T47D (cell line): ENCODE measurements around the gene SIK1.

ENCODE experiments used
- DNase-seq, 2 experiments: peaks; one replicate each; pipeline versions ENCODE4 v3.0.0 to v3.0.0-alpha.2; 2011 to 2012; ENCODE audit warnings: low read depth in 1 of 2, low spot score in 1 of 2
- JUND ChIP-seq: IDR thresholded peaks from 2 replicates; pipeline ENCODE4 v1.6.1; 2012; ENCODE audit warnings: low read depth
- in situ Hi-C: cut with HindIII; loops from 2 replicates; pipeline ENCODE4 v1.10.0; 2016; ENCODE audit warnings: low sequenced_read_pairs, low pct_unique_long_range_greater_than_20kb

Gene SIK1

DNA sequence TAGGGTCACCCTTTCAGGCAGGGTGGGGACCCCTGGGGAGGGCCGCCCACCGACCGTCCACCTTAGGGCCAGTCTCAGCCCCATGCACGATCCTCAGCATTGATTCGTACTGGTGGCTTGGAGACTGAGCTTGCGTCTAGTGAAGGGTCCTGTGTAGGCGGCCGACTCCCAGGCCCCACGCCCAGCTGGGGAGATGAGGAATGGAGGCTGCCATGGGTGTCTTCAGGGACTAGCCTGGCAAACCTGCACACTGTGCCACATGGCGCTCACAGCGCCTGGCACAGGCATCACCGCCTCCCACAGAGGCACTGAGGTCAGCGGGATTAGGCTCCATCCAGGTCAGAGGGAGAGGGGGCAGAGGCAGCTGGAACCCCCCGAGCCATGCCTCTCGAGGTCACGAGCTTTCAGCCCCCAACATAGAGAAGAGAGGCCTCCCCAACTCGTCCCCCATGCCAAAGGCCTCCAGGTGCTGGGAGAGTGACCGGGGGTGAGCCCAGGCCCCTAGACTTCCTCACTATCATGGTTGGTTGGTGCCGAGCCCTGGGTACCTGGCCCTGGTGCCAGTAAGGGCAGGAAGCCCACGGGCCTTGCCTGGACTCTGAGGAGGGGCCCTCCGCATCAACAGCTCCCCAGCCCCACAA is 51.0 kb downstream of the SIK1 start:
- no peak for DNase-seq
- in situ Hi-C loops = no loop called here
- TF ChIP-seq JUND = no peak

DNA sequence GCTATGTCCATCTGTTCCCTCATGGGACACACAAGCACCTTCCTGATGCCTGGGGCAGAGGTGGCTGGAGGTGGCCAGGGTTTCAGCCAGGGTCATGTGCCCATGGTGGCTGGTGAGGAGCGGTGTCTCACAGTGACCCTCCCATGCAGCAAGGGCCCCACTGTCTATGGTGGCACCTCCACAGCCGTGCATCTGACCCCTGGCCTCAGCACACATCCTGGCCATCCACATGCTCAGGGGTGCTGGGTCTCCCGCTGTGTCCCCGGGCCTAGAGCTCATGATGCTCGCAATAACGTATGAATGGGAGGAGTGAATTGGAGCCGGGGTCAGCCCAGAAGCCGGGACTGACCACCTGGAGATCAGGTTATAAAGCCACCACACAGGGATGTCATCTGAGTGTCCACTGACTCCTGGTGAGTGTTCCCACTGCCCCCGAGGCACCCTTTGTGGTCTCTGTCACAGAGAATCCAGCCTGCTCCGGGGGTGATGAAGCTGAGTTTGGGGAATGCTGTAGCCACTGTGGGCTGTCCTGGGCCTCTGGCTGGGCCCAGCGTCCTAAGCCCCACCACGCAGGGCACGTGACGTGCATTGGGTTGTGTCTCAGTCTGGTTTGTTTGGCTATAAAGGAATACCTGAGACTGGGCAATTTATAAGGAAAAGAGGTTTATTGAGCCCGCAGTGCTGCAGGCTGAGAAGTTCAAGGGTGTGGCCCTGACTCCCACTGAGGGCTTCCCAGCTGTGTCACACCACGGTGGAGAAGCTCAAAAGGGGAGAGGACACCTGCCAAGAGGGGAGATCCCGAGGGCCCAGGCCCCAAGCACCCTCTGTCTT is 51.7 kb downstream of the SIK1 start:
- DNase-seq = no peak
- TF ChIP-seq JUND = no peak
- in situ Hi-C loops = no loop called here

- no peak for TF ChIP-seq JUND
- in situ Hi-C loops = no loop called here
- DNase-seq = no peak
These were observed 52.6 kb downstream of the SIK1 start for GRCh38 chr21:43374228-43374885.

DNA sequence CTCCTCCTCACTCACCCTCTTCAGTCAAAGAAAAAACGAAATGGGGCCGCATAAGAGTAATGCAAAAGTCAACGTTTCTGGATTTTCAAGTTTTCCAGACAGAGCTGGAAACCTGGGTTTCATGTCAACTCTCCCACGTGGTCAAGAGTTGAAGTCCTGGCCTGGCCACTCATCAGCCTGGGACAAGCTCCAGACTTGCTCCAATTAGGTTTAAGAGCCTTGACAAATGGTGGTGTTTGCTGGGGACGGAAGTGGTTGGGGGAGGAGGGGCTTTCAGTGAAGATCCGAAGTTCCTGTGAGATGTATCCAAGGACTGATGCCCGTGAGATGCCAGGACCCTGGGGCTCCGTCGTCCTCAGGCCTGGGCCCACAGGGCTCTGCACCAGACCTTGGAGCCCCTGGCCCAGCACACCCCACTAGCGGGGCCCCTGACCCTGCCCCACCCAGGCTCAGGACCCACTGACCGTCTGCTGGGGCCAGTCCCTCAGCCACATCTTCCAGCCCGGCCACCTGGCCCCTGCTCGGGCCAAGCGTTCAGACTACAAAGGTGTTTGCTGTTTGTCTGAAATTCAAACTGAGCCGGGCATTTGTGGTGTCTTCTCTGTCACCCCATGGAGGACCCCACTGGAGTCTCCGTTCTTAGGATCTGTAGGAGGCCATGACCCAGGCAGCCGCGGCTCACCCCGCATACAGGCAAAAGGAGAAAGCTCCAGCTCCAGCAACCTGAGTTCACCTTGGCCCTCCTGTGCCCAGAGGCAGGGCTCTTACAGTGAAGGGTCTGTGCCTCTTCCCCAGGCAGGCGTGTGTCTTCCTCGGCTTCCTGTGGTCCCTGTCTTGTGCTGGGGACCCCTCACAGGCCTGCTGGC is 53.3 kb downstream of the SIK1 start:
- no peak for TF ChIP-seq JUND
- DNase-seq = no peak
- in situ Hi-C loops = no loop called here

DNA sequence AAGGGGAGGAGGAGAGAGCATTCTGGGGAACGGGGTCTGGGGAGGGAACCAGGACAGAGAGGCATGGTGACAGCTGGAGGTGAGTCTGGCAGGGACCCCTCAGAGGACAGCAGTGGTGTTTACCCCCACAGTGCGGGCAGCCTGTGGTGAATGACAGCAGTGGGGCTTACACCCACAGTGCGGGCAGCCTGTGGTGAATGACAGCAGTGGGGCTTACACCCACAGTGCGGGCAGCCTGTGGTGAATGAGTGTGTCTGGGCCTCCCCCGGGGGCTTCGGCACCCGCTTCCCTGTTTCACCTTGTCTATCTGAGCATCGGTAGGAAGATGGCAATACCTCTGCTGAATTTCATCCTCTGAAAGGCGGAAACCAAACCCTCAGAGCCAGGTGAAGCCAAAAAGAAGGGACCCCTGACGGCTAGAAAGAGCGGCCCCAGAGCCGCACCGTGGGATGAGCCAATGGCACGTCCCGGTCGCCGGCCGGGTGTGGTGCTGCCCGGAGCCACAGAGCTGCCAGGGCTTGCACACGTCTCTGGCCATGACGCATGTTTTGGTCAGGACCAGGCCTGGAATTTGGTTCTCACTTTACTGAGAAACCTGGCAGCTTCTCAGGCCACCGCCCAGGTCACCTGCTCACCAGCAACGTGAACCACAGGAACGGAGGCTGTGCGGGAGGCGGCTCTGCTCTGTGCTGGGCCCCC is 54.1 kb downstream of the SIK1 start:
- no peak for DNase-seq
- in situ Hi-C loops = no loop called here
- TF ChIP-seq JUND = no peak

DNA sequence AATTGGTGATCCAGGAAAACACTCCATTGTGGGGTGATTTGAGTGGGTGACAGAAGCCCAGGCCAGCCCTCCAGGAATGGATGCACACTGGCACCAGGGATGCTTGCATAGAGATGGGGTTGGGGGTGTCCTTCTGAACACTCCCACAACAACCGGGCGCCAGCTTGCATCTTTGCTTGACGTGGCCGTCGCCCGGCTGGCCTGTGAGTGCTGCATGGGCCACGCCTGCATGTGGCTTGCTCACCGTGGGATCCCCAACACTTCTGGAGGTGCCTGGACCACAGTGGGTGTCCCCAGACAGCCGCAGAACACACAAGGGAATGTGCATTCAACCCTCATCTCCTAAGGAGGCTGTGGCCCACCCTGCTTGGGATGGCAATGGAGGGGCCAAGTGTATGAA is 55.1 kb downstream of the SIK1 start:
- DNase-seq = no peak
- TF ChIP-seq JUND = no peak
- in situ Hi-C loops = no loop called here

DNA sequence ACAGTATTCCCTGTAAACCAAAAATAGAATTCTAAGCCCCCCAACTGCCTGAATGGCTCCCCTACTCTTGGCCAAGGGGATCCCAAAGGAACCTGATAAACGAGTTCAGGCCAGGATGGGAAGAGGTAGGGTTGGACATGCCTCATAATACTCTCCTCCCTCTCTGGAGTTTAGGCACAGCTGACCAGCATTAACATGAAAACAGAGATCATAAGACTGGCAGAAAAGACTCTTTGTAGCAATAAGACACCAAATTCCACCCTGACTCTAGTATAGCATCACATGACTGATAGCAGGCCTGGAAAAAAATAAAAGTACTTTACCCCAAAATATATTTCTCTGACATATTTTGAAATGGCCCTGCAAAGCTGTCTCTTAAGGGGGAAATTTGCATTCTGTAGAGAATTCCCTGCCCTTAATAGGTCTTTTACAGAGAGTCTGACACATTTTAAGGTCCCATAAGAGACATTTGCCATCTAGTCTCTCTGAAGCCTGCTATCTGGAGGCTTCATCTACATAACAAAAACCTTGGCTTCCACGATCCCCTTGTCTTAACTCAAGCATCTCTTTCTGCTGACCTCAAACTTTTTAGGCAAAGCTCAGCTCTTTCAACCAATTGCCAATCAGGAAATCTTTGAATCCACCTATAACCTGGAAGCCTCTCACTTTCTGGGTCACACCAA is 55.9 kb downstream of the SIK1 start:
- in situ Hi-C loops = no loop called here
- no peak for TF ChIP-seq JUND
- no peak for DNase-seq

- no peak for TF ChIP-seq JUND
- DNase-seq = no peak
- in situ Hi-C loops = no loop called here
These were observed 56.8 kb downstream of the SIK1 start for GRCh38 chr21:43370091-43370658.

GRCh38 chr21:43369596-43370090 is 57.3 kb downstream of the SIK1 start:
- in situ Hi-C loops = no loop called here
- no peak for TF ChIP-seq JUND
- no peak for DNase-seq

GRCh38 chr21:43369124-43369523 is 57.8 kb downstream of the SIK1 start:
- in situ Hi-C loops = no loop called here
- DNase-seq = no peak
- no peak for TF ChIP-seq JUND

GRCh38 chr21:43368685-43369084 is 58.2 kb downstream of the SIK1 start:
- in situ Hi-C loops = no loop called here
- TF ChIP-seq JUND = no peak
- no peak for DNase-seq
